Nephron (organoid): ENCODE data around the gene KYNU.

Experiments
- H3K27ac Mint-ChIP-seq, 3 experiments: 2 replicates each; pipeline ENCODE4 v1.8.0; 2020; ENCODE audit warnings: mixed read lengths in 3 of 3, mild to moderate bottlenecking in 2 of 3, moderate library complexity in 1 of 3
- H3K27me3 Mint-ChIP-seq: 2 replicates; pipeline ENCODE4 v1.8.0; 2021; ENCODE audit warnings: low read depth, mild to moderate bottlenecking, moderate library complexity, mixed read lengths
- H3K36me3 Mint-ChIP-seq: 2 replicates; pipeline ENCODE4 v1.8.0; 2020; ENCODE audit warnings: low read depth, mixed read lengths
- H3K4me1 Mint-ChIP-seq: 2 replicates; pipeline ENCODE4 v1.8.0; 2020; ENCODE audit warnings: mixed read lengths
- H3K4me3 Mint-ChIP-seq, 3 experiments: 2 replicates each; pipeline ENCODE4 v1.8.0; 2020; ENCODE audit warnings: mild to moderate bottlenecking in 3 of 3, mixed read lengths in 3 of 3, moderate library complexity in 2 of 3
- H3K9me3 Mint-ChIP-seq: 2 replicates; pipeline ENCODE4 v1.8.0; 2020; ENCODE audit warnings: mixed read lengths
- CTCF ChIP-seq, 3 experiments: fragments of 200-600 bp; sonication (generic); IDR thresholded peaks; one replicate each; pipeline ENCODE4 v1.5.0; 2021; ENCODE audit warnings: antibody characterized with exemption in 3 of 3; ENCODE audit not compliant: unreplicated experiment in 3 of 3

KYNU gene

GRCh38 chr2:142981069-142981378 is 103.6 kb downstream of the KYNU start:
- no peaks in the 10 kb centered on the region for H3K27me3 Mint-ChIP-seq
- no peak for TF ChIP-seq CTCF (IDR thresholded peaks at IDR 0.05; ENCODE audit: unreplicated experiment in 3 of 3)
- no peak overlapping the region for H3K4me3 Mint-ChIP-seq
- no peaks in the 10 kb centered on the region for H3K36me3 Mint-ChIP-seq
- H3K27ac Mint-ChIP-seq = no peak overlapping the region
- peaks cover 5% of the 10 kb centered on the region for H3K4me1 Mint-ChIP-seq
- H3K9me3 Mint-ChIP-seq = no peaks in the 10 kb centered on the region

- no peak overlapping the region for H3K4me3 Mint-ChIP-seq
- H3K9me3 Mint-ChIP-seq = no peaks in the 10 kb centered on the region
- H3K36me3 Mint-ChIP-seq = no peaks in the 10 kb centered on the region
- no peaks in the 10 kb centered on the region for H3K27me3 Mint-ChIP-seq
- TF ChIP-seq CTCF (IDR thresholded peaks at IDR 0.05; ENCODE audit: unreplicated experiment in 3 of 3) = no peak
- H3K4me1 Mint-ChIP-seq = peaks cover 5% of the 10 kb centered on the region
- H3K27ac Mint-ChIP-seq = peak overlapping the region in 2 of 3 experiments; percentile 20 to 48
These were observed 104.3 kb downstream of the KYNU start for GRCh38 chr2:142981756-142982155.

- H3K4me1 Mint-ChIP-seq = peaks cover 5% of the 10 kb centered on the region
- H3K27me3 Mint-ChIP-seq = no peaks in the 10 kb centered on the region
- TF ChIP-seq CTCF (IDR thresholded peaks at IDR 0.05; ENCODE audit: unreplicated experiment in 3 of 3) = no peak
- H3K9me3 Mint-ChIP-seq = no peaks in the 10 kb centered on the region
- no peak overlapping the region for H3K4me3 Mint-ChIP-seq
- H3K27ac Mint-ChIP-seq = peak overlapping the region in 1 of 3 experiments; percentile 70
- H3K36me3 Mint-ChIP-seq = no peaks in the 10 kb centered on the region
These were observed 105.7 kb downstream of the KYNU start for GRCh38 chr2:142983174-142983573.

- H3K27me3 Mint-ChIP-seq = no peaks in the 10 kb centered on the region
- no peaks in the 10 kb centered on the region for H3K36me3 Mint-ChIP-seq
- H3K4me3 Mint-ChIP-seq = no peak overlapping the region
- peaks cover 16% of the 10 kb centered on the region for H3K4me1 Mint-ChIP-seq
- TF ChIP-seq CTCF (IDR thresholded peaks at IDR 0.05; ENCODE audit: unreplicated experiment in 3 of 3) = no peak
- H3K27ac Mint-ChIP-seq = no peak overlapping the region
- no peaks in the 10 kb centered on the region for H3K9me3 Mint-ChIP-seq
These were observed 107.2 kb downstream of the KYNU start for GRCh38 chr2:142984657-142985056.

- Mint-ChIP-seq H3K36me3 (no peaks in the 10 kb centered on the region), H3K9me3 (no peaks in the 10 kb centered on the region), H3K4me1 (peaks cover 13% of the 10 kb centered on the region), H3K4me3 (no peak overlapping the region), H3K27ac (no peak overlapping the region), H3K27me3 (no peaks in the 10 kb centered on the region)
- TF ChIP-seq CTCF (IDR thresholded peaks at IDR 0.05; ENCODE audit: unreplicated experiment in 3 of 3) = no peak
These were observed 109.6 kb downstream of the KYNU start for GRCh38 chr2:142987044-142987443.

- peaks cover 25% of the 10 kb centered on the region for H3K4me1 Mint-ChIP-seq
- no peaks in the 10 kb centered on the region for H3K9me3 Mint-ChIP-seq
- peak overlapping the region; percentile 3 to 84 (median 57) for H3K27ac Mint-ChIP-seq
- no peak overlapping the region for H3K4me3 Mint-ChIP-seq
- peak; percentile 52 to 77 (median 65) for TF ChIP-seq CTCF (IDR thresholded peaks at IDR 0.05; ENCODE audit: unreplicated experiment in 3 of 3)
- H3K36me3 Mint-ChIP-seq = no peaks in the 10 kb centered on the region
- no peaks in the 10 kb centered on the region for H3K27me3 Mint-ChIP-seq
These were observed 112.1 kb downstream of the KYNU start for GRCh38 chr2:142989273-142990204.
